DND-41 (cell line): ENCODE data around the gene RRP9.

Experiments used
- ATAC-seq: fragments of 200-7000 bp; cut with Tn5 transposase; 3 replicates; pipeline ENCODE4 v1.9.1; 2021; ENCODE audit warnings: low read depth; ENCODE audit not compliant: insufficient read depth
- DNase-seq: peaks from one replicate; pipeline ENCODE4 v3.0.0-alpha.2; 2020
- H2AFZ ChIP-seq: 2 replicates; pipeline ENCODE4 v1.6.0; 2012; ENCODE audit warnings: low read depth, low read length
- H3K27ac ChIP-seq: 2 replicates; pipeline ENCODE4 v1.5.1; 2012; ENCODE audit warnings: low read length, inconsistent platforms
- H3K27me3 ChIP-seq: fragments of 200-600 bp; sonication (generic); 2 replicates; pipeline ENCODE4 v1.6.0; 2012; ENCODE audit warnings: low read length, mild to moderate bottlenecking, inconsistent platforms; ENCODE audit not compliant: insufficient read depth, poor library complexity
- H3K36me3 ChIP-seq: 2 replicates; pipeline ENCODE4 v1.5.1; 2012; ENCODE audit warnings: low read length, inconsistent platforms; ENCODE audit not compliant: insufficient read depth
- H3K4me1 ChIP-seq: 2 replicates; pipeline ENCODE4 v1.5.1; 2012; ENCODE audit warnings: mild to moderate bottlenecking, low read length; ENCODE audit not compliant: insufficient read depth
- H3K4me2 ChIP-seq: 2 replicates; pipeline ENCODE4 v1.6.0; 2012; ENCODE audit warnings: mild to moderate bottlenecking, moderate library complexity, low read length, inconsistent platforms; ENCODE audit not compliant: insufficient read depth
- H3K4me3 ChIP-seq, 2 experiments: fragments of 200-600 bp in 1 of 2; shearing (Covaris generic) in 1 of 2; 2 replicates each; pipeline ENCODE4 v1.5.1; 2012 to 2016; ENCODE audit warnings: inconsistent platforms in 2 of 2, low read length in 2 of 2, mild to moderate bottlenecking in 2 of 2, low read depth in 1 of 2, moderate library complexity in 1 of 2
- H3K79me2 ChIP-seq: 2 replicates; pipeline ENCODE4 v1.6.0; 2012; ENCODE audit warnings: low read length, inconsistent platforms; ENCODE audit not compliant: insufficient read depth
- H3K9ac ChIP-seq: 2 replicates; pipeline ENCODE4 v1.6.0; 2012; ENCODE audit warnings: low read depth, mild to moderate bottlenecking, inconsistent platforms, low read length, moderate library complexity
- H3K9me3 ChIP-seq: 2 replicates; pipeline ENCODE4 v1.5.1; 2012; ENCODE audit warnings: low read length, moderate library complexity, mild to moderate bottlenecking, inconsistent platforms; ENCODE audit not compliant: insufficient read depth, severe bottlenecking
- H4K20me1 ChIP-seq: 2 replicates; pipeline ENCODE4 v1.6.0; 2012; ENCODE audit warnings: low read length; ENCODE audit not compliant: insufficient read depth
- EZH2 ChIP-seq: IDR thresholded peaks from 3 replicates; pipeline ENCODE4 v1.6.1; 2012; ENCODE audit warnings: borderline replicate concordance, low read depth, mild to moderate bottlenecking, moderate library complexity, low read length, inconsistent platforms; ENCODE audit not compliant: severe bottlenecking
- TF ChIP-seq, protein P1 (sequence below): IDR thresholded peaks from 2 replicates; pipeline ENCODE4 v1.5.1; 2012; ENCODE audit warnings: borderline replicate concordance, low read length, moderate library complexity, mild to moderate bottlenecking; ENCODE audit not compliant: poor library complexity, severe bottlenecking; ENCODE audit errors: extremely low read depth

Gene RRP9

DNA sequence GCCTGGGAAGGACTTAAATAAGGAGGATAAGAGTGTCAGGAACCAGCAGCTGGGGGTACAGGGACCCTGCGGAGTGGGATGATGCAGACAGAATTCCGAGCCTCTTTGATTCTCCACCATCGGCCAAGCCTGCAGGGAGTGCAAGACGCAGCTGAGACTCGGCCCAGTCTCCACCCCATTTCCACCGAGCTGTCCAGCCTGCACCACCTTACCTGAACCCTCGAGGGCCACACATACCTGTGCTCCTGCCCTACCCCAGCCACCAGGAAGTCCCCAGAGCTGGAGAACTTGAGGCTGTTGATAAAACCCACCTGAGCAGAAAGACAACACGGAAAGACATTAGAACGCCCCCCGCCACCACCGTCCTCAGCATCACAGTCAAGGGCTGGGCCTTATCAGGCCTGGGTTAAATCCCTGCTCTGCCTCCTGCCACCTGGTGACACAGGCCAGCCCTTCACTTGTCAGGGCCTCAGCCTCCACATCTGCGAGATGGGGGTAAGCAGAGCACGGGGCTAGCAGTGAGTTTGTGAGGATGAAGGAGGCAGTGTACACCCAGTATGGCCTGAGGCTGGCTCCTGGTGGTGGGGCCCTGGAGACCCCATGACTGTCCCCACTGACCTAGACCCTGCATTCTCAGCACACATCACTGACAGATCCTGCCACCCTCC, 8.1 kb downstream of the RRP9 start:
- H3K4me2 ChIP-seq = no peak overlapping the region
- H3K9ac ChIP-seq = no peak overlapping the region
- H3K4me1 ChIP-seq = no peaks in the 10 kb centered on the region; the same call in 1 of the 2 replicates
- no peak for ATAC-seq
- TF ChIP-seq, protein P1, sequence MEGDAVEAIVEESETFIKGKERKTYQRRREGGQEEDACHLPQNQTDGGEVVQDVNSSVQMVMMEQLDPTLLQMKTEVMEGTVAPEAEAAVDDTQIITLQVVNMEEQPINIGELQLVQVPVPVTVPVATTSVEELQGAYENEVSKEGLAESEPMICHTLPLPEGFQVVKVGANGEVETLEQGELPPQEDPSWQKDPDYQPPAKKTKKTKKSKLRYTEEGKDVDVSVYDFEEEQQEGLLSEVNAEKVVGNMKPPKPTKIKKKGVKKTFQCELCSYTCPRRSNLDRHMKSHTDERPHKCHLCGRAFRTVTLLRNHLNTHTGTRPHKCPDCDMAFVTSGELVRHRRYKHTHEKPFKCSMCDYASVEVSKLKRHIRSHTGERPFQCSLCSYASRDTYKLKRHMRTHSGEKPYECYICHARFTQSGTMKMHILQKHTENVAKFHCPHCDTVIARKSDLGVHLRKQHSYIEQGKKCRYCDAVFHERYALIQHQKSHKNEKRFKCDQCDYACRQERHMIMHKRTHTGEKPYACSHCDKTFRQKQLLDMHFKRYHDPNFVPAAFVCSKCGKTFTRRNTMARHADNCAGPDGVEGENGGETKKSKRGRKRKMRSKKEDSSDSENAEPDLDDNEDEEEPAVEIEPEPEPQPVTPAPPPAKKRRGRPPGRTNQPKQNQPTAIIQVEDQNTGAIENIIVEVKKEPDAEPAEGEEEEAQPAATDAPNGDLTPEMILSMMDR = no peak
- no peak for TF ChIP-seq EZH2
- no peak overlapping the region for H2AFZ ChIP-seq
- no peak overlapping the region for H3K27ac ChIP-seq
- peaks cover 24% of the 10 kb centered on the region for H4K20me1 ChIP-seq
- DNase-seq = no peak
- no peaks in the 10 kb centered on the region for H3K9me3 ChIP-seq
- H3K4me3 ChIP-seq = no peak overlapping the region
- H3K79me2 ChIP-seq = peaks cover under 1% of the 10 kb centered on the region; the same call in 1 of the 2 replicates
- H3K36me3 ChIP-seq = peaks cover 57% of the 10 kb centered on the region
- H3K27me3 ChIP-seq = no peaks in the 10 kb centered on the region

DNA sequence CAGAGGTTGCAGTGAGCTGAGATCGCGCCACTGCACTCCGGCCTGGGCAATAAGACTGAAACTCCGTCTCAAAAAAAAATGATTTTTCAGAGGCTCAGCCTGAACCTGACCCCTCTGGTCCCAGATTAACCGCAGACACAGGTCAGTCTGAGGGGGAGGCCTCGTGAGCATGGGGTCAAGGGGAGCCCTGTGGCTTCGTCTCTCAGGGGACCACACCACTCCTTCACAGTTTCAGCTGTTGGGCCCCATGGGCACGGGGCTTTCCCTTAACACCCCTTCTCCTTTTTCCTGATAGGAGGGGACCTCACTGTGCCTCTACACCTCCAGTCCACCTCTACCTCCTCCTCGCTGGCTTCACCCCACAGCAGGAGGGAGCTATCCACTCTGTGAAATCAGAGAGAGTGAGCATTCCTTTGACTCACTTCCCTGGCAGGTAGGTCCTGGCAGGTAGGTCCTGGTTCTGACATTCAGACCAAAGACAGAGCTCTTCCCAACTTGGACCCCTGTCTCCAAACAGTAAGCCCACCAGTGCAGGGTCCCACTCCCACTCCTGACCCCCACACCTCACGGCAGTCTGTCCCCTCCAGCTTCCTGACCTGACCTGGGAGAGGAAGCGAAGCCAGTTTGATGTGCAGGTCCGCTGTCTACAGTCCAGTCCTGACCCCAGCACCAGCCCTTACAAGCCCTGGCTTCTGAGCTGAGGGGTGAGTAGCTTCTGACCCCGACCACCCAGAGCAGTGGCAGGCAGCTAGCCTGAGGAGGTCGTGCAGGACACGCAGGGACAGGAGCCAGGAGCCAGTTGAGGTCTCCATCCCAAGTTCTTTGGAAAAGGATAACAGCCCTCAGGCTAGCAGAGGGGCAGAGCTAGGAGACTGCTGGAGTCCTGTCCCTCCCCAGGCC, 9.0 kb downstream of the RRP9 start:
- H3K4me2 ChIP-seq = no peak overlapping the region
- H2AFZ ChIP-seq = no peak overlapping the region
- H3K9me3 ChIP-seq = no peaks in the 10 kb centered on the region
- no peaks in the 10 kb centered on the region for H3K79me2 ChIP-seq
- no peak for ATAC-seq
- H3K4me3 ChIP-seq = no peak overlapping the region
- H3K27ac ChIP-seq = no peak overlapping the region
- no peaks in the 10 kb centered on the region for H3K27me3 ChIP-seq
- H4K20me1 ChIP-seq = peaks cover 21% of the 10 kb centered on the region
- no peak overlapping the region for H3K9ac ChIP-seq
- DNase-seq = no peak
- H3K36me3 ChIP-seq = peaks cover 48% of the 10 kb centered on the region
- TF ChIP-seq, protein P1 = no peak
- TF ChIP-seq EZH2 = no peak
- no peaks in the 10 kb centered on the region for H3K4me1 ChIP-seq

DNA sequence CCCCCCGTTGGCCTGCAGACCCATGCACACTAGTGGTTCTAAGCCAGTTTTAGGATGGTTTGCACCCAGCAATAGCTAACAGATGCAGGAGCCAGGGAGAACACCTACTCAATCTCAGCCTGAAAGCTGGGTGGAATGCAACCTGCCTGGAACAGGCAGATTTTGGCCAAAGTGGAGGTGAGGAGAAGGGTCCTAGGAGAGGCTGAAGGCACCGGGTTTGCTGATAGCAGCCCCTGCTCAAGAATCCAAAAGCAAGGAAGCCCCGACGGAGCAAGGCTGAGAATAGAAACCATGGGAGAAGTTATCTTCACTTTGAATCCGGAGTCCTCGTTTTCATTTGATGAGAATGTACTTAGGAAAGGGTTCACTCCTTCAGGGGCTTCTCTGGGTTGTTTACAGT, 9.9 kb downstream of the RRP9 start:
- H3K4me1 ChIP-seq = no peaks in the 10 kb centered on the region
- no peaks in the 10 kb centered on the region for H3K9me3 ChIP-seq
- H3K9ac ChIP-seq = no peak overlapping the region
- H3K27ac ChIP-seq = no peak overlapping the region
- H3K79me2 ChIP-seq = no peaks in the 10 kb centered on the region
- H4K20me1 ChIP-seq = peaks cover 21% of the 10 kb centered on the region
- no peak overlapping the region for H3K4me3 ChIP-seq
- no peak overlapping the region for H3K4me2 ChIP-seq
- no peaks in the 10 kb centered on the region for H3K27me3 ChIP-seq
- no peak overlapping the region for H2AFZ ChIP-seq
- no peak for DNase-seq
- no peak for ATAC-seq
- H3K36me3 ChIP-seq = peaks cover 38% of the 10 kb centered on the region
- TF ChIP-seq, protein P1 = no peak
- no peak for TF ChIP-seq EZH2
